Cardiac fibroblast (primary cell): ENCODE results near the gene CFAP100.

Experiments used
- DNase-seq, 2 donors: peaks; one replicate each; pipeline versions ENCODE4 v3.0.0 to v3.0.0-alpha.2; 2010; ENCODE audit warnings: low read depth in 2 of 2
- H3K4me3 ChIP-seq, 2 donors: replicated peaks in 1 of 2; 1 replicate in 1 of 2; 2 replicates in 1 of 2; pipeline ENCODE4 v1.5.1; 2011; ENCODE audit warnings: low read depth in 2 of 2, low read length in 2 of 2, mild to moderate bottlenecking in 2 of 2, moderate library complexity in 1 of 2
- TF ChIP-seq, protein P1 (sequence below): IDR thresholded peaks from one replicate; pipeline ENCODE4 v1.5.1; 2011; ENCODE audit warnings: low read depth, mild to moderate bottlenecking, low read length, inconsistent platforms

CFAP100 gene

GRCh38 chr3:126389794-126390146, 4.9 kb upstream of the CFAP100 start:
- no peak overlapping the region for H3K4me3 ChIP-seq
- TF ChIP-seq, protein P1, sequence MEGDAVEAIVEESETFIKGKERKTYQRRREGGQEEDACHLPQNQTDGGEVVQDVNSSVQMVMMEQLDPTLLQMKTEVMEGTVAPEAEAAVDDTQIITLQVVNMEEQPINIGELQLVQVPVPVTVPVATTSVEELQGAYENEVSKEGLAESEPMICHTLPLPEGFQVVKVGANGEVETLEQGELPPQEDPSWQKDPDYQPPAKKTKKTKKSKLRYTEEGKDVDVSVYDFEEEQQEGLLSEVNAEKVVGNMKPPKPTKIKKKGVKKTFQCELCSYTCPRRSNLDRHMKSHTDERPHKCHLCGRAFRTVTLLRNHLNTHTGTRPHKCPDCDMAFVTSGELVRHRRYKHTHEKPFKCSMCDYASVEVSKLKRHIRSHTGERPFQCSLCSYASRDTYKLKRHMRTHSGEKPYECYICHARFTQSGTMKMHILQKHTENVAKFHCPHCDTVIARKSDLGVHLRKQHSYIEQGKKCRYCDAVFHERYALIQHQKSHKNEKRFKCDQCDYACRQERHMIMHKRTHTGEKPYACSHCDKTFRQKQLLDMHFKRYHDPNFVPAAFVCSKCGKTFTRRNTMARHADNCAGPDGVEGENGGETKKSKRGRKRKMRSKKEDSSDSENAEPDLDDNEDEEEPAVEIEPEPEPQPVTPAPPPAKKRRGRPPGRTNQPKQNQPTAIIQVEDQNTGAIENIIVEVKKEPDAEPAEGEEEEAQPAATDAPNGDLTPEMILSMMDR = no peak
- DNase-seq = no peak

GRCh38 chr3:126390201-126390600, 4.5 kb upstream of the CFAP100 start:
- TF ChIP-seq, protein P1 = no peak
- no peak for DNase-seq
- H3K4me3 ChIP-seq = no peak overlapping the region

- no peak for DNase-seq
- TF ChIP-seq, protein P1 = no peak
- no peak overlapping the region for H3K4me3 ChIP-seq
Measured at GRCh38 chr3:126390751-126391150, 4.0 kb upstream of the CFAP100 start.

DNA sequence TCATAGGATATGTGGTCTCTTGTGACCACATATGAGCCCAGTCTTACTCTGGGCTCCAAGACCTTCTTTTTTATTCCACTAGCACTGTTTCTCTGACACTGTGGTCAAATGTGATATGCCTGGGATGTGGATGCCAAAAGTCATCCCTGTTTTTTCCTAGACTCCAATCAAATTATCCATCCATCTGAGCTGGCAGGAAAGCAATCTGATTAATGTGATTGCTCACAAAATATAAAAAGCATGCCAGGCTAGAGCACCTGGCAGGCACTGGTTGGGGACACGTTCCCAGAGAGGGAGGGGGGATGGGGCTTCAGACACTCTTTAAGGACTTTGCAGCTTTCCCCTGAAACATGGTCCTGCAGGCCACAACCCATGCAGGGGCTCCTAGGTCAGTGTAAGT, 3.1 kb upstream of the CFAP100 start:
- DNase-seq = no peak
- TF ChIP-seq, protein P1 = no peak
- no peak overlapping the region for H3K4me3 ChIP-seq

- no peak overlapping the region for H3K4me3 ChIP-seq
- TF ChIP-seq, protein P1 = no peak
- no peak for DNase-seq
Measured at GRCh38 chr3:126392246-126392645, 2.5 kb upstream of the CFAP100 start.

- TF ChIP-seq, protein P1 = no peak
- H3K4me3 ChIP-seq = no peak overlapping the region
- DNase-seq = no peak
Measured at GRCh38 chr3:126393563-126393962, 1.1 kb upstream of the CFAP100 start.

DNA sequence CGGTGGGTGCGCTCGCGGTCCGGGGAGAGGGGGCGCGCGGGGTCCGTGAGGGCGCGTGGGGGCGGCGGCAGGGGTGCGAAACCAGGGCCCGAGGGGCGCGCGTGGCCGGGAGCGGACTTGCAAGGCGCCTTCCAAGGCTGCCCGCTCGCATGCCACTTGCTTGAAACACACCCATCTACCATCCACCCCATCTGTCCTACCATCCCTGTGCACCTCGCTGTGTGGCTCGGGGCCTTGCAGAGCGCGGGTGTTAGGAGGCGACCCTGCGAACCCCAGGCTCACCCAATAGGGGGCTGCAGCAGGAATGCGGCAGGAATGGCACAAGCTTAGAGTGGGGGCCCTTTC, 240 bp downstream of the CFAP100 start:
- DNase-seq = no peak
- TF ChIP-seq, protein P1 = no peak
- no peak overlapping the region for H3K4me3 ChIP-seq
